Measurements from ENCODE around the gene CAPN7.

CAPN7 gene

GRCh38 chr3:15281817-15282216 lies 75.8 kb downstream of the CAPN7 start:
- Mint-ChIP-seq H3K36me3 (ENCODE audit: low read depth) (no peaks in the 10 kb centered on the region), H3K4me3 (no peak overlapping the region), H3K27ac (no peak overlapping the region), H3K9me3 (no peaks in the 10 kb centered on the region), H3K4me1 (peaks cover 17% of the 10 kb centered on the region), H3K27me3 (ENCODE audit: low read depth) (no peaks in the 10 kb centered on the region)
- no peak for TF ChIP-seq CTCF (IDR thresholded peaks at IDR 0.05; ENCODE audit: unreplicated experiment in 3 of 3)

GRCh38 chr3:15283702-15284101 lies 77.7 kb downstream of the CAPN7 start:
- Mint-ChIP-seq H3K9me3 (no peaks in the 10 kb centered on the region), H3K27ac (no peak overlapping the region), H3K4me3 (no peak overlapping the region), H3K27me3 (ENCODE audit: low read depth) (no peaks in the 10 kb centered on the region), H3K36me3 (ENCODE audit: low read depth) (peaks cover 4% of the 10 kb centered on the region), H3K4me1 (peaks cover 32% of the 10 kb centered on the region)
- TF ChIP-seq CTCF (IDR thresholded peaks at IDR 0.05; ENCODE audit: unreplicated experiment in 3 of 3): no peak

GRCh38 chr3:15284121-15284889 lies 78.3 kb downstream of the CAPN7 start:
- no peaks in the 10 kb centered on the region for H3K27me3 Mint-ChIP-seq (ENCODE audit: low read depth)
- H3K4me1 Mint-ChIP-seq: peaks cover 33% of the 10 kb centered on the region
- H3K36me3 Mint-ChIP-seq (ENCODE audit: low read depth): peaks cover 4% of the 10 kb centered on the region
- no peaks in the 10 kb centered on the region for H3K9me3 Mint-ChIP-seq
- no peak for TF ChIP-seq CTCF (IDR thresholded peaks at IDR 0.05; ENCODE audit: unreplicated experiment in 3 of 3)
- no peak overlapping the region for H3K27ac Mint-ChIP-seq
- H3K4me3 Mint-ChIP-seq: no peak overlapping the region

- H3K27me3 Mint-ChIP-seq (ENCODE audit: low read depth): no peaks in the 10 kb centered on the region
- peaks cover 40% of the 10 kb centered on the region for H3K4me1 Mint-ChIP-seq
- H3K36me3 Mint-ChIP-seq (ENCODE audit: low read depth): peaks cover 4% of the 10 kb centered on the region
- H3K4me3 Mint-ChIP-seq: no peak overlapping the region
- no peak overlapping the region for H3K27ac Mint-ChIP-seq
- TF ChIP-seq CTCF (IDR thresholded peaks at IDR 0.05; ENCODE audit: unreplicated experiment in 3 of 3): no peak
- no peaks in the 10 kb centered on the region for H3K9me3 Mint-ChIP-seq
Measured at GRCh38 chr3:15286022-15286421, 80.0 kb downstream of the CAPN7 start.

GRCh38 chr3:15287565-15288330 lies 81.7 kb downstream of the CAPN7 start:
- peaks cover 4% of the 10 kb centered on the region for H3K36me3 Mint-ChIP-seq (ENCODE audit: low read depth)
- no peak for TF ChIP-seq CTCF (IDR thresholded peaks at IDR 0.05; ENCODE audit: unreplicated experiment in 3 of 3)
- H3K9me3 Mint-ChIP-seq: no peaks in the 10 kb centered on the region
- no peaks in the 10 kb centered on the region for H3K27me3 Mint-ChIP-seq (ENCODE audit: low read depth)
- no peak overlapping the region for H3K4me3 Mint-ChIP-seq
- H3K4me1 Mint-ChIP-seq: peaks cover 49% of the 10 kb centered on the region
- no peak overlapping the region for H3K27ac Mint-ChIP-seq

Data from nephron (organoid).